Stimulated activated CD8-positive, alpha-beta memory T cell treated with anti-CD3 and anti-CD28 coated beads, Interleukin-12 subunit alpha, Interleukin-12 subunit beta, amount 100 ng/mL, for 4 hours (primary cell): Measurements from ENCODE around the gene PDE8B.
"Not testable (repeated sequence)": the region's sequence is repeated elsewhere in the genome, so short reads cannot be mapped to it uniquely, and the experiment has no call there.

Experiments used
- DNase-seq: peaks from one replicate; pipeline ENCODE4 v3.0.0-alpha.2; 2020; ENCODE audit warnings: low read depth

PDE8B gene

GRCh38 chr5:77443670-77444069 lies 233.2 kb downstream of the PDE8B start:
- no peak for DNase-seq

GRCh38 chr5:77444356-77444755 lies 233.9 kb downstream of the PDE8B start:
- no peak for DNase-seq

- DNase-seq, result no peak
These were observed 238.4 kb downstream of the PDE8B start for GRCh38 chr5:77448831-77449230.

GRCh38 chr5:77449277-77449676 lies 238.8 kb downstream of the PDE8B start:
- DNase-seq, result no peak

GRCh38 chr5:77449981-77450380 lies 239.5 kb downstream of the PDE8B start:
- DNase-seq, result no peak

- DNase-seq, result no peak
These were observed 241.9 kb downstream of the PDE8B start for GRCh38 chr5:77452351-77452750.

GRCh38 chr5:77454123-77454522 lies 243.6 kb downstream of the PDE8B start:
- DNase-seq, result no peak

- DNase-seq, result no peak
These were observed 250.8 kb downstream of the PDE8B start for GRCh38 chr5:77461287-77461686.

- DNase-seq, result no peak
These were observed 253.4 kb downstream of the PDE8B start for GRCh38 chr5:77463905-77464304.

GRCh38 chr5:77468875-77469274 lies 258.4 kb downstream of the PDE8B start:
- DNase-seq, result not testable (repeated sequence)

- not testable (repeated sequence) for DNase-seq
These were observed 264.6 kb downstream of the PDE8B start for GRCh38 chr5:77475041-77475440.
